Brain pericyte (primary cell): ENCODE measurements around the gene MEGF11.
"Not testable (repeated sequence)": the region's sequence is repeated elsewhere in the genome, so short reads cannot be mapped to it uniquely, and the experiment has no call there.

Source experiments
- DNase-seq: peaks from one replicate; pipeline ENCODE4 v3.0.0-alpha.2; 2012; ENCODE audit warnings: low read depth, low spot score

MEGF11 gene

DNA sequence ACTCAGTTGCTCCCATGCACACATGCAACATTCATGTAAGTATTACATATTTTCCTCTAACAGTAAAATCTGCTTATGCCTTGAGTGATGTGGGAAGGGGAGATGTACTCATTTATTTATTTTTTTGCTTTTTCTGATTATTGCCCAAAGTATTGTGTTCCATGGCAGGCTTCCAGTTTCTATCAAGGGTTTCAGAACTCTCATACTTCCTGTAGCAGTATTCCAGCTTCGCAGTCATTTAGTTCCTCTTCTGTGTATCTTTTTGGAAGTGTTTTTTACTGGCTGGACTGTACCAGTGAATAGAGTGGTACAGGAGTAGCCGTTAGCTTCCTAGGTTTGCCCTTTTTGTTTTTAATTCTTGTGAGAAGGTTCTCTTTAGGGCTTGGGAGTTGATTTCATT lies 357.3 kb downstream of the MEGF11 start:
- no peak for DNase-seq

DNA sequence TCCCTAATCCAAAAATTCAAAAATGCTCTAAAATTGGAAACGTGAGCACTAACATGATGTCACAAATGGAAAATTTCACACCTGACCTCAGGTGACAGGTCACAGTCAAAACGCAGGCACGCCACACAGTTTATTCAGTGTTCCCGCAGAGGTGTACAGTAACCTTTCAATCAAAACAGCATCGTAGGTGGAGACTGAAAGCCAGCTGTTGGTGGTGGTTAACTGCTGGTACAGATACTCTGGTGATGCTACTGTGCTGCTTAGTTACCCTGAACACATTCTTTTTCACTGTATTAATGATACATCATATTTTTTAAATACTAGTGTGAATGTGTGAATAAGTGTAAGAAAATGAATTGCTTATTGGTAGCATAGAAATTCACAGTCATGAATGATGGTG lies 360.5 kb downstream of the MEGF11 start:
- no peak for DNase-seq

DNA sequence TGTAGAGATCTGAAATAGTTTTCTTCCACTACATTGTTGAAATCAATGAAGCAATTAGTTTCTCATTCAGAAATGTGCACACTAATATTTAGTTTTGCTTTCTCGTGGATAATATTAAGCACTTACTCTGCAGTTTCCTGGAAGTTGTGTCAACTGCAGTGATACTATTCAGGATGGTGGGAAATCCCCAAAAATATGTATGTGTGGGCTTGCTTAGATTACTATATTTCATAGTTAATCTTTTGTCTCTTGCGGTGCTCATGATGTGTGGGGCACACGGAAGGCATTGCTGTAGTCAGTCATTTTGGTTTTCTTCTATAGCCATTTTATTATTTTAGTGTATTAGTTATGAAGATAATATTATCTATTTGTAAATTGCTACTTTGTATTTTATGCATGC lies 364.6 kb downstream of the MEGF11 start:
- no peak for DNase-seq

DNA sequence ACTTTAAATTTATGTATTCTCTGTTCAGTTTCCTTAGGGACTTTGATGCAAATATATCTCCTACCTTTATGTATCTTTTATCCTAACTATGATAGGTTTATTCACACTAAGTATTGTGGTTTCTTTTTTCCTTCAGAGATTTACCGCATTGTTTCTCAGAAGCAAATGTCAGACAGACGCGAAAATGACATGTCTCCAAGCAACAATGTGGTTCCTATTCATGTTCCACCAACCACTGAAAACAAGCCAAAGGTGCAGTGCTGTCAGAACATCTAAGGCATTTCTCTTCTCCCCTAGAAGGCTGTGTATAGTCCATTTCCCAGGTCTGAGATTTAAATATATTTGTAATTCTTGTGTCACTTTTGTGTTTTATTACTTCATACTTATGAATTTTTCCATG lies 366.0 kb downstream of the MEGF11 start:
- DNase-seq: no peak

DNA sequence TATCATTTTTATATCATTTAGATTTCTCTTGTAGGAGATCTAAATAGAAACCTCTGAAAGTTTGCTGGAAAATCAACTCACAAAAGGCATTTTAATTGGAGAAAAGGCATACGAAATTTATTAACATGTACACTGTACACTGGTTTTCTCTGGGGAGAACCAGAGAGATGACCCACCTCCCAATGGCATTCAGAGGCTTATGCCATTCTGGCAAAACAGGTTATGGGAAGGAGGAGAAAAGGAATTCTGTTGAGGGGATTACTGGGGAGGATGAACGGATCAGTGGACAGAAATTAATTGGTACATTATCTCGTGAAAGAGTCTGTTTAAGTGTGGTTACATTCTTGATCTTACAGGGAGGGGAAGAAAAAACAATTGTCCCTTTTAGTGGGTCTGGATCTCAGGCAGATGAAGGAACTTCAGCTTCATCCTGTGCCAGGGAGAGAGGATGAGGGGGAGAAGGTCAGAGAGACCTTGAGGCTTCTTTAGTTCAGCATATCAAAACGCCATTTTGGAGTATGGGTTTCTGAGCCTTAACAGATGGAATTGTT lies 367.8 kb downstream of the MEGF11 start:
- no peak for DNase-seq

DNA sequence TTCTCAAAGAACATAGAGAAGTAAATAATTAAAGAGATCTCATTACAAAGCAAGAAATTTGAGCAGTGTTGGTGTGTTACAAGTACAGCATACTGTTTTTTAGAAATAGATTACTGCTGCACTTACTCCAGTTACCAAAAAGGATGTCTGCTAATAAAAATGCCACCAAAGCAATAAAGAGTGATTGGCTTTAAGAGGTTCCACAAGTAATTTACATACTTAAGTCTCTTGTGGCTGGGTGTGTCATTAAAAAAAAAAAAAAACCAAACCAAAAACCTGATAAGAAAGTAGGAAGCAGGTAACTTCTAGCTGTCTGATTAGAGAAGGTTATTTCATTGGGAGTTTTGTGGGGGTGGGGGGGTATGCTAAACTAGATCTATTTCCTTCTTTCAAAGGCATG lies 369.0 kb downstream of the MEGF11 start:
- DNase-seq: no peak

DNA sequence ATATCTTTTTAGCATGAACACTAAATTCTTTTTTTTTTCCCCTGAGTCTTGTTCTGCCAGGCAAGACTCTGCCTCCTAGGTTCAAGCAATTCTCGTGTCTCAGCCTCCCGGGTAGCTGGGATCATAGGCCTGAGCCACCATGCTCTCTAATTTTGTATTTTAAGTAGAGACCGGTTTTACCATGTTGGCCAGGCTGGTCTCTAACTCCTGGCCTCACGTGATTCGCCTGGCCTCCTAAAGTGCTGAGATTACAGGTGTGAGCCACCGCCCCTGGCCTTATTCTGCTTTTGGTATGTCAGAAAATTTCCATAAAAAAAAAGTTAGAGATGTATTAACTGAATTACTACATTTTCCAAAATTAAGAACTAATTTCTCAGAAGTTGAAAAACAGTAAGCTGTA lies 370.0 kb downstream of the MEGF11 start:
- DNase-seq: no peak

DNA sequence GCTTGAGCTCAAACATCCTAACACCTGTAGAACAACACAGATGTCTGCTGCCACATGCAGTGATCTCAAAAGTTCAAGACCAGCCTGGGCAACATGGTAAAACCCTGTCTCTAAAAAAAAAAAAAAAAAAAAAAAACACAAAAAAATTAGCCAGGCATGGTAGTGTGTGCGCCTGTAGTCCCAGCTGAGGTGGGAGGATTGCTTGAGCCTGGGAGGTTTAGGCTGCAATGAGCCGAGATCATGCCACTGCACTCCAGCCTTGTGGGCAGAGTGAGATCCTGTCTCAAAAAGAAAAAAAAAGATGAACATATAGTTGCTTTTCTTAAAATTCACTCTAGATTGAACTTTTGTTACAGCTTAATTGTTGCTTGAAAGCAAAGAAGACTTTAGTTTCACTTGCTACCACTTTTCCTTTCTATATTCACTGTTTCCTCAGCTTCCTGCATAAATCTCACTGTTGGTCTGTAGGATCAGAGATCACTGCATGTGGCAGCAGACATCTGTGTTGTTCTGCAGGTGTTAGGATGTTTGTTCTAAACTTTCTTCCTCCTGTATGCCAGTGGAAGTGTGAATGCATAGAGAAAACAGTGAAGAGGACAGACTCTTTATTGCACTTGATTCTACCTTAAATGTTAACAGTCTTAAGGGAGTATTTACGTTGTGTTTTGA lies 371.6 kb downstream of the MEGF11 start:
- no peak for DNase-seq

DNA sequence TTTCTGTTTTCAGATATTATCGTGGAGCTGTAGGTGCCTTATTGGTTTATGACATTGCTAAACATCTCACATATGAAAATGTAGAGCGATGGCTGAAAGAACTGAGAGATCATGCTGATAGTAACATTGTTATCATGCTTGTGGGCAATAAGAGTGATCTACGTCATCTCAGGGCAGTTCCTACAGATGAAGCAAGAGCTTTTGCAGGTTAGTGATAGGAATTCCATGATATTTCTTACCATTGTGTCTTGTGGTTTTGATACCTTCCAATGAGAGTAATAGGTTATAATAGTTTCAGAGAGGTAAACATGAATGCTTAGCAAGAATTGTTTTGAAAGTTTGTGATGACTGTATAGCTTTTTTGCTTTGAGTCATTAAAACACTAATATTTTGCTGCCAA lies 375.8 kb downstream of the MEGF11 start:
- DNase-seq: no peak

DNA sequence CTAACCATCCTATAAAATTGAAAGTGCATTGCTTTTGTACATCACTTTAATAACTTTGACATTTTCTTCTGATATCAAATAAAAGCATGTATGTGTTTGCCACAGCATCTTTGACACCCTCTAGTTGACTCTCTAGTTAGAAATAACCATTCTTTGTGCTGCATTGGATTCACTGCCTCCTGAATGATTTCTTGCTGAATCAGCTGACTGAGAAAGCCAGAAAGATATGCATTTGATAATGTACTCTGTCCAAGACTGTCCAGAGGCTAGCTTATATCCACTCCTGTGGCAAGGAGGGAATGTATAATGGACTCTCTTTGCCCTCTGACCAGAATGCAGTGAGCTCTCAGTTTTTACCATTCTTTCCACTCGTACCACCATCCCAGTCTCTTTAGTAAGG lies 378.1 kb downstream of the MEGF11 start:
- DNase-seq: no peak

DNA sequence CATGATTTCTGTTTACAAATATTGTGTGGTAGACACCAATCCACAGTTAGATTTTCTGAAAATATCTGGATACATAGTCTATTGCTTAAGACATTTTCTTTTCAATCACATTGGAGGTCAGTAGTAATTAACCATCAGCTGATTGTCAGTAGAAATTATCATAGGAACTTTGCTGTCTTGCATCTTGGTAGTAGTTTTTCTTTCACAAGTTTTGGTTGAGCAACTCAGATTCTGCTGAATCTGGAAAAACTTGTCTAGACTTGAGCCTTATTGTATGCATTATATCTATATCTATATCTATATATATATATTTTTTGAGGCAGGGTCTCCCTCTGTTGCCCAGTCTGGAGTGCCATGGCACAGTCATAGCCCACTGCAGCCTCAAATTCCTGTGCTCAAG lies 380.3 kb downstream of the MEGF11 start:
- no peak for DNase-seq

DNA sequence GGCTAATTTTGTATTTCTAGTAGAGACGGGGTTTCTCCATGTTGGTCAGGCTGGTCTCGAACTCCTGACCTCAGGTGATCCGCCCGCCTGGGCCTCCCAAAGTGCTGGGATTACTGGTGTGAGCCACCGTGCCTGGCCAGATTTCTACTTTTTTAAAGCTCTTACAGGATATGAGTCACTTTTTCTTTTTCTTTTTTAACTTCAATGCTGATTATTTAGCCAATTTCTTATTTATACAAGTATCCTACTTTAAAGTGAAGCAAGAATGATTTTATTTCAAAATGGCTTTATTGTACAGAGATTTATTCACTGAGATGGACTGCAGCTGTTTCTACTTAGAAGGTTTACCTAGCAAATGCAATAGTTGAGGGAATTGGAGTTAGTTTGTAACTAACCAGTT lies 381.0 kb downstream of the MEGF11 start:
- DNase-seq: not testable (repeated sequence)

DNA sequence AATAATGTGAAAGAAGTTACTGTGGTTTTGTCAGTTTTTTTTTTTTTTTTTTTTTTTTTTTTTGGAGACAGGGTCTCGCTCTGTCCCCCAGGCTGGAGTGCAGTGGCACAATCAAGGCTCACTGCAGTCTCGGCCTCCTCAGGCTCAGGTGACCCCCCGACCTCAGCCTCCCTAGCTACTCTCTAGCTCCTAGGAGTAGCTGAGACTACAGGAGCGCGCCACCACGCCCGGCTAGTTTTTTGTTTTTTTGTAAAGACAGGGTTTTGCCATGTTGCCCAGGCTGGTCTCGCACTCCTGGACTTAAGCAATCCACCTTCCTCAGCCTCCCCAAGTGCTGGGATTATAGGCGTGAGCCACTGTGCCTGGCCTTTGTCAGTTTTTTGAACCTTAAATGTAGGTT lies 381.7 kb downstream of the MEGF11 start:
- DNase-seq: not testable (repeated sequence)

DNA sequence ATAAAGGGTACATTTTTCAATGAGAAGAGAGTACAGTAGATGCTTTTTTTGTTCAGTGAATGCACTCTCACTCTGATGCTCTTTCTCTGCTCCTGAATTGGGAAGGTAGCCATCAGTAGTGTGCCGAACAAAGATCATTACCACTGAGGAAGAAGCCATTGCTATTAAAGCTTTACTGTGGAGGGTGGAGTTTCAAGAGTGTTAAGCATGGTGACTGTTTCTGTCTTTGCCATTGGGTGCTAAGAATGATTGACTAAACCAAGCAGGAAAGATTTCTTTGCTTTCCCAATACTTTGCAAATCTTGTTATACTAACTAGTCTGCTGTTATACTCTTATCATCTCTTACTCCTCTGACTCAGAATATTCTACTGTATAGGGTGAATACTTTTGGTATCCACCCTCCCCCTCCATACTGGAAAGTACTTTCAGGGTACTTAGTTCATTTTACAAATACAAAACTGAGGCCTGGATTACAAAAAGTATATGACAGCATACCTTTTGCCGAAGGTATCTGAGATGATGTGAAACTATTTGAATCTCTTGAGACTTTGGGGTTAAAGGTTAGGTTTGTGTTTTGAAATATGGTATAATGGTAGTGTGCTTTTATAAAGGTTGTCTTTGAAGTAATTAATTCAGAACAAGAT lies 382.5 kb downstream of the MEGF11 start:
- no peak for DNase-seq

DNA sequence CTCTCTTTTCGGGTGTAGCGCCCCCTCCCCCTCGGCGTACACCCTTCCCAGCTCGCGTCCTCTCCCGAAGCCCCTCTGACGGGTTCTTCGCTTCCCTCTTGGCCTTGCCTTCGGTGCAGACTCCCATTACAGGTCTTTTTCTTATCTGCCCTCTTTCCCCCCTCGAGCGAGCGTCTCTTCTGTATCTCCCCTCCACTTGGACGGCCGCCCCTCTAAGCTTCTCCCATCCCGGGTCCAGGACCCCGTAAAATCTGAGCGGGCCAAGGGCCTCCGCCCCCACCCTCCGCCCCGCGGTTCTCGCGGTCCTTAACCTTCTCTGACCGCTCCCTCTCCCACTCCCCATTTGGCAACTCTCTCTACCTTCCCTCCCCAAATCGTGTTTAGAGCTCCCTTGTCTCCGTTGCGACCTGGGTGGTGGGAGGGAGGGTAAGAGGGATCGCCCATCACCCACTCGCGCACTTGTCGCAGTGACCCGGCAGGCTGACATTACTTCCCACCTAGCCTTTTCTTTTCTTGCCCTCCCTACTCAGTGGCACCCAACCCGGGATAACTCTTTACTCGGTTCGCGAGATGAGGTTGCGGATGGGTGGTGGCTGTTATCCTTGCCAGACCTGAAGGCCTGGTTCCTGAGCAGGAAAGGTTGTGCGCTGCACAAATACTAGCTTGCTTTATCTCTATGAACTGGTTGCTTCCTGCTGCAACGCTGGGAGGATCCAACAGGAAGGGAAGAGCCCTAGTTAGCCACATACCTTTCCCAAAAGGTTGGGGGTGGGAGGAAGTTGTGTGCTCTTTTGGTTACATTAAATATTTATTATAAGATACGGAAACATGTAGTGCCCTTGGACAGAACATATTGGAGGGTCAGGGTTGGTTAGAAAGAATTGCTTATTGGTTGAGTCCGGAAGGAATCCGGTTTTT lies 383.3 kb downstream of the MEGF11 start:
- no peak for DNase-seq

DNA sequence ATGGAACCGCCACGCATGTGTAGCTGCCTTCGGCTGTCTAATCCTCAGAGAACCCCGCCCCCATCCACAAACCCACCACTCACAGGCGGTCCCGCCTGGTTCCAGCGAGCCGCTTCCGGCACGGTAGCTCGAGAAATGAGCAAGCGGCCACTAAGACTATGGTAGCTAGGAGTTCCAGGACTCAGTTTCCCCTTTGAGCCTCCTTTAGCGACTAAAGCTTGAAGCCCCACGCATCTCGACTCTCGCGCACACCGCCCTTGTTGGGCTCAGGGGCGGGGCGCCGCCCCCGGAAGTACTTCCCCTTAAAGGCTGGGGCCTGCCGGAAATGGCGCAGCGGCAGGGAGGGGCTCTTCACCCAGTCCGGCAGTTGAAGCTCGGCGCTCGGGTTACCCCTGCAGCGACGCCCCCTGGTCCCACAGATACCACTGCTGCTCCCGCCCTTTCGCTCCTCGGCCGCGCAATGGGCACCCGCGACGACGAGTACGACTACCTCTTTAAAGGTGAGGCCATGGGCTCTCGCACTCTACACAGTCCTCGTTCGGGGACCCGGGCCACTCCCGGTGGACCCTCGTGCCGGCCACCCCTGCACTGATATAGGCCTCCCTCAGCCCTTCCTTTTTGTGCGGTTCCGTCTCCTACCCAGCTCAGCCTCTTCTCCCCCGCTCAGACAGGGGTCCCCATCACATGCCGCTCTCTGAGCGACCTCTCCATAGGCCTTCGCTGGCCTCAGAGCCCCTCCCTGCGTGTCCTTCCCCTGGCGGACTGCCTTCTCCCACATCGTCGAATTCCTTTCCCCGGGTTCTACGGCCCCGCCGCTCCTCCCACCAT lies 384.2 kb downstream of the MEGF11 start, which contains the start of gene RAB11A:
TSS of gene RAB11A (plus strand) at position 366 of the 828 bp plus-strand sequence. CDS start at position 461, 95 bp downstream.
- peak; percentile 85 for DNase-seq

DNA sequence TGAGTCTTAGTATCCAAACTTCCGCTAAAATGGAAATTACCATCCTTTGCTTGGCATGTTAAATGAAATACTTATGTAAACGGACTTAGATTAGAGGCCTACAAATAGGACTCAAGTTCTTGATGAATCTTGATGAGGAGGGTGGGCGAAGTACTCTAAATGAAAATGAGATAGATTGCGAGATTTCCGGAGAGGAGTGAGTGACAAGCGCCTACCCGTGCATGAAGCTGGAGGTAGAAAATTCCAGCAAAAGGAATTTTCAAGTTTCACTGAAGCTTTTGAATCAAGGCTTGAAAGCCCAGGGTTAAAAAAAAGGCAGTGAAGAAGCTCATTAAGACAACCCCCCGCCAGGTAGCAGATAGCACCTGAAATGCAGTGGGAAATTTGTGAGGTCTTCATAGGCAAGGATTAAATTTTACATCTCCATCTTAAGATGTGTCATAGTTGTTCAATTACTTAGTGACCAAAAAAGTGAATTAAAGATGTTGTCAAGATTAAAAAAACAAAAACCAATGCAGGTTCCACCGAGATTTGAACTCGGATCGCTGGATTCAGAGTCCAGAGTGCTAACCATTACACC lies 384.9 kb downstream of the MEGF11 start:
- no peak for DNase-seq

DNA sequence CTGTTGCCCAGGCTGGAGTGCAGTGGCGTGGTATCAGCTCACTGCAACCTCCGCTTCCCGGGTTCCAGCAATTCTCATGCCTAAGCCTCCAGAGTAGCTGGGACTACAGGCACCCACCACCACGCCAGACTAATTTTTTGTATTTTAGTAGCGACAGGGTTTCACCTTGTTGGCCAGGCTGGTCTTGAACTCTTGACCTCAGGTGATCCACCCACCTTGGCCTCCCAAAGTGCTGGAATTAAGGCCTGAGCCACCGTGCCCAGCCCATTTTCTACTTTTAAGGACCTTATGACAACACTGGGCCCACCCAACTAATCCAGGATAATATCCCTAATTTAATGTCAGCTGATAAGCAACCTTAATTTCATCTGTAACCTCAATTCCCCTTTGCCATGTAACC lies 385.6 kb downstream of the MEGF11 start:
- DNase-seq: not testable (repeated sequence)

DNA sequence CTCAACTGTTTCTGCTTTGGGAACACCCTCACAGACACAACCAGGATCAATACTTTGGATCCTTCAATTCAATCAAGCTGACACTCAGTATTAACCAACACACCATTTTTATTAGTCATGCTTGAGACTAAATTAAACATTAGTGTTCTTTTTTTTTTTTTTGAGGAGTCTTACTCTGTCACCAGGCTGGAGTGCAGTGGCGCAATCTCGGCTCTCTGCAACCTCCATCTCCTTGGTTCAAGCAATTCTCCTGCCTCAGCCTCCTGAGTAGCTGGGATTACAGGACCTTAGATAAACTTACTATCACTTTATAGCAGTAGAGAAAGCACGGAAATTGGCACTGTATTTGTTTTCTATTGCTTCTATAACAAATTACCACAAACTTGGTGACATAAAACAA lies 386.3 kb downstream of the MEGF11 start:
- DNase-seq: no peak

DNA sequence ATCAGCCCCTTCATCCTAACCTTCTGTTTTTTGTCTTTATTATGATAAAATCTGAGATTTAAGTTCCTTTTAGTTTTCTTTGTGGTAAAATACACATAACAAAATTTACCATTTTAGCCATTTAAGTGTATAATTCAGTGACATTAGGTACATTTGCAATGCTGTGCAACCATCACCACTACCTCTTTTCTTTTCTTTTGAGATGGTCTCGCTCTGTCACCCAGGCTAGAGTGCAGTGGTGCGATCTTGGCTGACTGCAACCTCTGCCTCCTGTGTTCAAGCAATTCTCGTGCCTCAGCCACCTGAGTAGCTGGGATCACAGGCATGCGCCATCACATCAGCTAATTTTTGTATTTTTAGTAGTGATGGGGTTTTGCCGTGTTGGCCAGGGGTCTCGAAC lies 390.4 kb downstream of the MEGF11 start:
- DNase-seq: no peak

DNA sequence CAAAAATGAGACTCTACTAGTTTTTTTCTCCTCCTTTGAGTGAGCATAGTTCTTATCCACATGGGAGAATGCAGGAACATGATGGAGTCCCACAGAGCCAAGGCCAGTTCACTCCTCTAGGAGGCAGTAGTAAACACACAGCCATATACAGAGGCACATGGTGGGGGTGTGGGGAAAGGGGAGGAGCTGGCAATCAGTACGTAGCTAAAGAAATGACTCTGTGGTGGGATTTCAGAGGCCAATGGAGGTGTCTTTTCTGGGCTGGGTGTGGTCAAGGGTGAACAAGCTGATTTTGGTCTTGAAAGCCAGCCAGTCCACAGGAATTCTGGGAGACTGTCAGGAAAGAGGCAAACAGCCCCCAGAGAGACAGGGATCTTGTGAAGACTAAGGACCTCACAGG lies 390.9 kb downstream of the MEGF11 start:
- DNase-seq: no peak
